ENCODE data around the gene RASSF6. TPM values are rescaled to one million over a fixed set of nuclear protein-coding genes. Genes with fewer than 3 reads are reported as not detected.

The RASSF6 gene
- total RNA-seq, 1 donor = not detected

DNA sequence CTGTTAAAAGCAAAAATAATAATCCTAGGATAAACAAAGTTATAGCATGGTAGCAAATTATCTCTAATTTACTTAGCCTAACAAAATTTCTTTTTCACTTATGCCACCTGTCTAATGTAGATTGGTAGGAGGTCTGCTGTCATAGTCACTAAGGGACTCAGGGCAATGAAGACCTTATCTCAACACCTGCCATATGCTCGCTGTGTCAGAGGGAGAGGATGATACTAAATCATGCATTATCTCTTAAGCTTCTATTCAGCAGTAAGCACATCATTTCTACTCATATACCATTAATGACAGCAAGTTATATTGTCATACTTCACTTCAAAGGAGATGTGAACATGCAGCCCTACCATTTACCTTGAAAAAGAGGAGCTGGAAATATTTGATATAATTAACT, 94.6 kb downstream of the RASSF6 start:
- TF ChIP-seq, protein P1, sequence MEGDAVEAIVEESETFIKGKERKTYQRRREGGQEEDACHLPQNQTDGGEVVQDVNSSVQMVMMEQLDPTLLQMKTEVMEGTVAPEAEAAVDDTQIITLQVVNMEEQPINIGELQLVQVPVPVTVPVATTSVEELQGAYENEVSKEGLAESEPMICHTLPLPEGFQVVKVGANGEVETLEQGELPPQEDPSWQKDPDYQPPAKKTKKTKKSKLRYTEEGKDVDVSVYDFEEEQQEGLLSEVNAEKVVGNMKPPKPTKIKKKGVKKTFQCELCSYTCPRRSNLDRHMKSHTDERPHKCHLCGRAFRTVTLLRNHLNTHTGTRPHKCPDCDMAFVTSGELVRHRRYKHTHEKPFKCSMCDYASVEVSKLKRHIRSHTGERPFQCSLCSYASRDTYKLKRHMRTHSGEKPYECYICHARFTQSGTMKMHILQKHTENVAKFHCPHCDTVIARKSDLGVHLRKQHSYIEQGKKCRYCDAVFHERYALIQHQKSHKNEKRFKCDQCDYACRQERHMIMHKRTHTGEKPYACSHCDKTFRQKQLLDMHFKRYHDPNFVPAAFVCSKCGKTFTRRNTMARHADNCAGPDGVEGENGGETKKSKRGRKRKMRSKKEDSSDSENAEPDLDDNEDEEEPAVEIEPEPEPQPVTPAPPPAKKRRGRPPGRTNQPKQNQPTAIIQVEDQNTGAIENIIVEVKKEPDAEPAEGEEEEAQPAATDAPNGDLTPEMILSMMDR (IDR thresholded peaks at IDR 0.05; ENCODE audit: extremely low read depth, low read depth, low read length) = no peak
- Histone ChIP-seq H3K4me1 (ENCODE audit: insufficient read depth, low read length) (peaks cover 11% of the 10 kb centered on the region), H4K20me1 (ENCODE audit: insufficient read depth, low read length) (no peaks in the 10 kb centered on the region), H3K4me2 (ENCODE audit: insufficient read depth, low read length) (no peak overlapping the region), H2AFZ (ENCODE audit: low read length) (no peak overlapping the region), H3K36me3 (ENCODE audit: insufficient read depth, low read length) (no peaks in the 10 kb centered on the region), H3K27ac (ENCODE audit: low read depth, low read length) (no peak overlapping the region), H3K79me2 (ENCODE audit: insufficient read depth, low read length) (no peaks in the 10 kb centered on the region), H3K4me3 (ENCODE audit: insufficient read depth, low read length) (no peak overlapping the region), H3K27me3 (ENCODE audit: insufficient read depth, low read length) (peaks cover 3% of the 10 kb centered on the region), H3K9me3 (ENCODE audit: low read depth, low read length) (no peaks in the 10 kb centered on the region)
- no peak for DNase-seq (ENCODE audit: insufficient read length, low spot score, missing footprints)

DNA sequence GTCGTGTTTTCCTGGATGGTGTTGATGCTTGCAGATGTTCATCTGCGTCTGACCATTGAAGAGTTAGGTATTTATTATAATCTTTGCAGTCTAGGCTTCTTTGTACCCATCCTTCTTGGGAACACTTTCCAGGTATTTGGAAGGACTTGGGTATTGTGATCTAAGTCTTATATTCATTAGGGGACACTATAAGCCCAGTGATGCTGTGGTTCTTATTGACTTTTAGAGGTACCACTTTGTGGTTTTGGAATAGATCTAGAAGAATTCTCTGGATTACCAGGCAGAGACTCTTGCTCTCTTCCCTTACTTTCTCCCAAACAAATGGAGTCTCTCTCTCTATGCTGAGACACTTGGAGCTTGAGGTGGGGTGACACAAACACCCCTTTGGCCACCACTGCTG, 97.1 kb downstream of the RASSF6 start:
- TF ChIP-seq, protein P1 (IDR thresholded peaks at IDR 0.05; ENCODE audit: extremely low read depth, low read depth, low read length) = no peak

More for the DNA sequence above, 97.1 kb downstream of the RASSF6 start:
- no peak overlapping the region for H3K27ac ChIP-seq (ENCODE audit: low read depth, low read length)
- DNase-seq (ENCODE audit: insufficient read length, low spot score, missing footprints) = no peak
- peaks cover 3% of the 10 kb centered on the region for H3K27me3 ChIP-seq (ENCODE audit: insufficient read depth, low read length)
- H3K79me2 ChIP-seq (ENCODE audit: insufficient read depth, low read length) = no peaks in the 10 kb centered on the region
- H3K4me3 ChIP-seq (ENCODE audit: insufficient read depth, low read length) = no peak overlapping the region
- H3K4me1 ChIP-seq (ENCODE audit: insufficient read depth, low read length) = peaks cover 11% of the 10 kb centered on the region
- no peak overlapping the region for H2AFZ ChIP-seq (ENCODE audit: low read length)
- H3K9me3 ChIP-seq (ENCODE audit: low read depth, low read length) = no peaks in the 10 kb centered on the region
- no peaks in the 10 kb centered on the region for H4K20me1 ChIP-seq (ENCODE audit: insufficient read depth, low read length)
- H3K4me2 ChIP-seq (ENCODE audit: insufficient read depth, low read length) = no peak overlapping the region
- H3K36me3 ChIP-seq (ENCODE audit: insufficient read depth, low read length) = no peaks in the 10 kb centered on the region

Small RNA genes lying within 50 kb of the gene (small RNA-seq; reads per million reads assigned to genes)
- not detected for gene AC074250.1

Other genes with a start within 250 kb of the RASSF6 start
- under 0.01 TPM in 1 of 2 replicates, not detected in the other for gene ALB, start 216.1 kb downstream of the RASSF6 start, total RNA-seq
- gene AFP, start 184.2 kb downstream of the RASSF6 start, total RNA-seq = not detected in 2 replicates
- gene AFM, start 138.7 kb downstream of the RASSF6 start, total RNA-seq = not detected in 2 replicates
- 1.5 and 5.8 TPM in 2 replicates for gene CXCL8, start 120.1 kb upstream of the RASSF6 start, total RNA-seq
- gene CXCL6, start 216.2 kb upstream of the RASSF6 start, total RNA-seq = 1.1 TPM in 1 of 2 replicates, not detected in the other
- not detected in 2 replicates for gene PF4V1, start 232.9 kb upstream of the RASSF6 start, total RNA-seq
- gene CXCL1, start 249.0 kb upstream of the RASSF6 start, total RNA-seq = 0.29 and 4.7 TPM in 2 replicates

All from osteoblast (primary cell).